C4-2B (cell line): ENCODE data around the gene SPOCD1.

Experiments
- ZFX ChIP-seq: fragments of 450-650 bp; IDR thresholded peaks from 2 replicates; pipeline ENCODE4 v1.6.1; 2017
- TF ChIP-seq, protein P1 (sequence below): fragments of 450-650 bp; conservative IDR thresholded peaks from 2 replicates; pipeline ENCODE4 v1.5.1; 2017; ENCODE audit warnings: mild to moderate bottlenecking

DNA sequence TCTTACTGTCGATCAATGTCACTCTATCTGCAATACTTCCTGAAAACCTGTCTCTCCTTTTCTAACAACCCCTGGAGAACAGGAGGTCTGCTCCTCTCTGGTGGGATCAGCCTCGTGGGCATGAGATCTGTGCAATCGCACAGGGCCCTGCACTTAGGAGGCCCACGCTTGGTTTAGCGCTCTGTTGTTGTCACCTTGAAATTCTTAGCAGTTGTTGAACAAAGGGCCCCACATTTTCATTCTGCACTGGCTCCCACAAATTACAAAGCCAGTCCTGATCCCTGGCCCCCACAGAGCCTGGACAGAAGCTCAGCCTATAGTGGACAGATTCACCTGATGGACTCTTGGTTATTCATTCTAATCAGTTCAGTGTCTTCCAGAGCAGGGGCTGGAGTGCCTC is 18.6 kb downstream of the SPOCD1 start:
- TF ChIP-seq, protein P1, sequence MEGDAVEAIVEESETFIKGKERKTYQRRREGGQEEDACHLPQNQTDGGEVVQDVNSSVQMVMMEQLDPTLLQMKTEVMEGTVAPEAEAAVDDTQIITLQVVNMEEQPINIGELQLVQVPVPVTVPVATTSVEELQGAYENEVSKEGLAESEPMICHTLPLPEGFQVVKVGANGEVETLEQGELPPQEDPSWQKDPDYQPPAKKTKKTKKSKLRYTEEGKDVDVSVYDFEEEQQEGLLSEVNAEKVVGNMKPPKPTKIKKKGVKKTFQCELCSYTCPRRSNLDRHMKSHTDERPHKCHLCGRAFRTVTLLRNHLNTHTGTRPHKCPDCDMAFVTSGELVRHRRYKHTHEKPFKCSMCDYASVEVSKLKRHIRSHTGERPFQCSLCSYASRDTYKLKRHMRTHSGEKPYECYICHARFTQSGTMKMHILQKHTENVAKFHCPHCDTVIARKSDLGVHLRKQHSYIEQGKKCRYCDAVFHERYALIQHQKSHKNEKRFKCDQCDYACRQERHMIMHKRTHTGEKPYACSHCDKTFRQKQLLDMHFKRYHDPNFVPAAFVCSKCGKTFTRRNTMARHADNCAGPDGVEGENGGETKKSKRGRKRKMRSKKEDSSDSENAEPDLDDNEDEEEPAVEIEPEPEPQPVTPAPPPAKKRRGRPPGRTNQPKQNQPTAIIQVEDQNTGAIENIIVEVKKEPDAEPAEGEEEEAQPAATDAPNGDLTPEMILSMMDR: no peak
- TF ChIP-seq ZFX: no peak
